Measurements from ENCODE around the gene PPDPF.

PPDPF gene

DNA sequence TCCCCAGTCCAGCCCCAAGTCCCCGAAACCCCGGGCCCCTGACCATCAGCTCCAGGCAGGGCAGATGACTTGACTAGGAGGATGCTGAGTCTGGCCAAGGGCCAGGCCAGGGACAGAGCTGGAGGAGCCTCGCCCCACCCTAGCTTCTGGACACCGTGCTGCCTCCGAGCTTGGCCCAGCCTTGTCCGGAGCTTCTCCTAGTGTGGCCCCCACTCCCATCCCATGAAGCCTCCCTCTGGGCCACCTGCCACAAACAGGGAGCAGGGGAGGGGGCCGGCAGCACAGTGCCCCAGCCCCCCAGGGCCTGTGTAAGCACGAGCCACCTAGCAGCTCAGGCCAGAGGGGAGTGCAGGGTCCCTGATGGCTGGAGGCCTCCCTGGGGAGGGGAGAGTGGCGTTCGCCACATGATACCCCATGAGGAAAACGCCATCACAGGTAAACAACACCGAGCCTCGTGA is 27.0 kb upstream of the PPDPF start:
- H3K36me3 ChIP-seq (ENCODE audit: insufficient read depth, low read length): no peaks in the 10 kb centered on the region
- H3K9me3 ChIP-seq (ENCODE audit: control insufficient read depth, insufficient read depth, low read length): no peaks in the 10 kb centered on the region
- H3K9ac ChIP-seq (ENCODE audit: low read depth, low read length): no peak overlapping the region
- no peaks in the 10 kb centered on the region for H3K4me1 ChIP-seq (ENCODE audit: insufficient read depth, low read length)

DNA sequence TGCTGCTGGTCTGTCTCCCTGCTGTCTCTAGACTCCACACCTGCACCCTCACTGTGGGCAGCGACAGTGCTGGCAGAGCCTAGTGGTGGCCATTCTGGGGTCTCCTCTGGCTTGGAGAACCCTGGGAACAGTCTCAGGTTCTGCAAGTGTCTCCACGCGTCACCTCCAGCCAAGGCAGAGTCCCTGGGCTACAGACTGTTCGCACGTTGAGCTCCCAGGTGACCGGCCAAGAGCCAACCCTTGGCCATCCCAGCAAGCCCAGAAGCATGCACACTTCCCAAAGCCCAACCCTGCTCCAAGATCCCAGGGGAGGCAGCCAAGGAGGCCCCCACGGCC is 26.5 kb upstream of the PPDPF start:
- Histone ChIP-seq H3K9ac (ENCODE audit: low read depth, low read length) (no peak overlapping the region), H3K36me3 (ENCODE audit: insufficient read depth, low read length) (no peaks in the 10 kb centered on the region), H3K4me1 (ENCODE audit: insufficient read depth, low read length) (no peaks in the 10 kb centered on the region), H3K9me3 (ENCODE audit: control insufficient read depth, insufficient read depth, low read length) (no peaks in the 10 kb centered on the region)

DNA sequence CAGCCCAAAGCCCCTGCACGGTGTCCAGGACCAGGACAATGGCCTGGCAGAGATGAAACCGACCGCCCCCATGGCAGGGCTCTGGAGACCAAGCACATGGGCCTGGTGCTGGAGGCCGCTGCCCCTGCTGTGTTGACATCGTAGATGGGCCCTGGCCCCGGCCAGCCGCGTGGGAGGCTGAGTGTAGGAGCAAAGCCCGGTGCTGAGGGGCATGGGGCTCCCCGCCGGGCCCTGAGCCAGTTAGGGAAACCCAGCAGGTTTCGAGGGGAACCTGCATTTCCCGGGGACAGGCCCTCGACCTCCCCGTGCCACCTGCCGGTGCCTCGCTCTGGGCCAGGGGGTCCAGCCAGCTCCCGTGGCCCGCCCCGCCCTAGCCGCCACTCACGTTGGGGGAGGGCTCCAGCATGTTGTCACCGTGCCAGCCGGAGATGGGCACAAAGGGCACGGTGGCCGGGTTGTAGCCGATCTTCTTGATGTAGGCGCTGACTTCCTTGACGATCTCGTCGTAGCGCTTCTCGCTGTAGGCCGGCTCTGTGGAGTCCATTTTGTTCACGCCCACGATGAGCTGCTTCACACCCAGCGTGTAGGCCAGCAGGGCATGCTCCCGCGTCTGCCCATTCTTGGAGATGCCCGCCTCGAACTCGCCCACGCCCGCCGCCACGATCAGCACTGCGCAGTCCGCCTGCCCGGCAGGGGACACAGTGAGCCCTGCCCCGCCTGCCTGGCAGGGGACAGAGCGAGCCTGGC is 26.0 kb upstream of the PPDPF start:
- H3K4me1 ChIP-seq (ENCODE audit: insufficient read depth, low read length): no peaks in the 10 kb centered on the region
- no peaks in the 10 kb centered on the region for H3K9me3 ChIP-seq (ENCODE audit: control insufficient read depth, insufficient read depth, low read length)
- H3K36me3 ChIP-seq (ENCODE audit: insufficient read depth, low read length): no peaks in the 10 kb centered on the region

DNA sequence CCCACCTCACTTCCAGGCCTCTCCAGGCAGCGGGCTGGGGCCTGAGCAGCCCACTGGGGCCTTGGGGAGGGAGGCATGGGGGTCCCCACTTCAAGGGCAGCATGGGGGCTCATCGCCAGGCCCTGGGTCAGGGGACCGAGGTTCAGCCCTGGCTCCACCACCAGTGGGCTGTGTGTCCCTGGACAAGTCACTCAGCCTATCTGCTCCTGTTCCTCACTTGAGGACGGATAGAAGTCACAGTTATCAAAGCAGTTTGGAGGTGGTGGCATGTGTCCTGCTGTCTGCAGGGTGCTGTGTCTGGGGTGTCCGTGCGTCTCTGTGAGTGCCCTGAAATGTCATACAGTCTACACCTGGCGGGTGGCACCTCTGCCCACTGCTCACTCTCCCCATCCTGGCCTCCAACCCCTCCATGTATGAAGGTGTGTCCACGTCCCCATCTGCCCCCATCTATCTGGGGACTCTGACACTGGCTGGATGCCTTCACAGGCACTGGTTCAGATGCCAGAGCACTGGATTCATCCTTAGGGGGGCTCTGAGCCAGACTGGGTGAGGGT is 25.3 kb upstream of the PPDPF start:
- Histone ChIP-seq H3K36me3 (ENCODE audit: insufficient read depth, low read length) (no peaks in the 10 kb centered on the region), H3K4me1 (ENCODE audit: insufficient read depth, low read length) (no peaks in the 10 kb centered on the region), H3K9me3 (ENCODE audit: control insufficient read depth, insufficient read depth, low read length) (no peaks in the 10 kb centered on the region), H3K9ac (ENCODE audit: low read depth, low read length) (no peak overlapping the region)

More for the DNA sequence above, 26.0 kb upstream of the PPDPF start:
- no peak overlapping the region for H3K9ac ChIP-seq (ENCODE audit: low read depth, low read length)

DNA sequence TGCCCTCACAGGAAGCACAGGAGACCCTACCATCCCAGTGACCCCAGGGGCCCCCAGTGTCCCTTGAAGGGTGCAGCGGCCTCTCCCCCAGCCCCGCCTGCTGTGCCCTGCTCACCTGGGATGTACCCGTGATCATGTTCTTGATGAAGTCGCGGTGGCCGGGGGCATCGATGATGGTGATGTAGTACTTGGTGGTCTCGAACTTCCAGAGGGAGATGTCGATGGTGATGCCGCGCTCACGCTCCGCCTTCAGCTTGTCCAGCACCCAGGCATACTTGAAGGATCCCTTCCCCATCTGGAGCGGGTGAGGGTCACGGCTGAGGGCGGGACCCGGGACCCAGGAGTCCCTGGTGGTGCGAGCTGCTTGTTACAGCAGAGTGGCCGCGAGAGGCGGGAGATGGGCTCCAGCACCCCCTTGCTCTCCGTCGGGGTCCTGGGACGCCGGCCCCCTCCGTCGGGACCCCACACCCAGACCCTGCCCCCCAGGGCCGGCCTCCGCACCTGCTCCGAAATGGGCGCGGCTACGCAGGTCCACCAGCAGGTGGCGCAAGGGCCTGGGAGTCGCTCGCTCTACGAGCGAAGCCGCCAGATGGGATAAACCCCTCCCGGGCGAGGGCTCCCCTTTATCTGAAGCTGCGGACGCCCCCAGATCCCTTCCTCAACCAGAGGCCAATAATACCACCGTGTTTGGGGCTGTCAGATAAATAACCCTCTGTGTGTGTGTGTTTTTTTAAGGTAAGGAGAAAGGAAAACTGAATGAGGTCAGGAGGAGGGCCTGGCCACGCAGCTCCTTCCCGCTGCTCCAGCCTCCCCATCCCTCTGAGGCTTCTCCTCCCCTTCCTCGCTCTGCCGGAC is 24.6 kb upstream of the PPDPF start:
- Histone ChIP-seq H3K36me3 (ENCODE audit: insufficient read depth, low read length) (no peaks in the 10 kb centered on the region), H3K9ac (ENCODE audit: low read depth, low read length) (peak overlapping the region; percentile 38; the same call in 1 of the 2 replicates), H3K4me1 (ENCODE audit: insufficient read depth, low read length) (no peaks in the 10 kb centered on the region), H3K9me3 (ENCODE audit: control insufficient read depth, insufficient read depth, low read length) (no peaks in the 10 kb centered on the region)

DNA sequence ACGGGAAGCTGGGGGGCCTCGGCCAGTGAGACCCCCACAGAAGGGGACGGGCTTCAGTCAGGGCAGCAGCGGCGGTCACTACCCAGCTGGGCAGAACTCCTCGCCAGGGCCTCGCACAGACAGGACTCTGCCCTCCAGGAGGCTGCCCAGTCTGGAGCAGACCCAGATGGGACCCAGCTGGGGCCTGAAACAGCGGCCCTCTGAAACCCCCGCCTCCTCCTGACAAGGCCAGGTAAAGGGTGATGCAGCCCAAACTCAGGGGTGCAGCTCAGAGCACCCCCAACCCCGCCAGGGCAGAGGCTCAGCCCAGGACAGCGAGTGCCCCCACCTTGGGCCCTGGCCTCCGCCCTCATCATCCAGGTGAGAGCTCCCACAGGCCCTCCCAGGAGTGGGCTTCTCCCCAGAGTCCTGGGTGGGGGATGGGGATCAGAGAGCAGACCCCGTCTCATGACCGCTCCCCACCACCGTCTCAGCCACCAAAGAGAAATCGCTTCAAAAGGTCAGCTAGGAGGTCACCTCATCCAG is 23.9 kb upstream of the PPDPF start:
- H3K36me3 ChIP-seq (ENCODE audit: insufficient read depth, low read length): no peaks in the 10 kb centered on the region
- H3K9ac ChIP-seq (ENCODE audit: low read depth, low read length): peak overlapping the region; percentile 38; the same call in 1 of the 2 replicates
- no peaks in the 10 kb centered on the region for H3K4me1 ChIP-seq (ENCODE audit: insufficient read depth, low read length)
- H3K9me3 ChIP-seq (ENCODE audit: control insufficient read depth, insufficient read depth, low read length): no peaks in the 10 kb centered on the region

DNA sequence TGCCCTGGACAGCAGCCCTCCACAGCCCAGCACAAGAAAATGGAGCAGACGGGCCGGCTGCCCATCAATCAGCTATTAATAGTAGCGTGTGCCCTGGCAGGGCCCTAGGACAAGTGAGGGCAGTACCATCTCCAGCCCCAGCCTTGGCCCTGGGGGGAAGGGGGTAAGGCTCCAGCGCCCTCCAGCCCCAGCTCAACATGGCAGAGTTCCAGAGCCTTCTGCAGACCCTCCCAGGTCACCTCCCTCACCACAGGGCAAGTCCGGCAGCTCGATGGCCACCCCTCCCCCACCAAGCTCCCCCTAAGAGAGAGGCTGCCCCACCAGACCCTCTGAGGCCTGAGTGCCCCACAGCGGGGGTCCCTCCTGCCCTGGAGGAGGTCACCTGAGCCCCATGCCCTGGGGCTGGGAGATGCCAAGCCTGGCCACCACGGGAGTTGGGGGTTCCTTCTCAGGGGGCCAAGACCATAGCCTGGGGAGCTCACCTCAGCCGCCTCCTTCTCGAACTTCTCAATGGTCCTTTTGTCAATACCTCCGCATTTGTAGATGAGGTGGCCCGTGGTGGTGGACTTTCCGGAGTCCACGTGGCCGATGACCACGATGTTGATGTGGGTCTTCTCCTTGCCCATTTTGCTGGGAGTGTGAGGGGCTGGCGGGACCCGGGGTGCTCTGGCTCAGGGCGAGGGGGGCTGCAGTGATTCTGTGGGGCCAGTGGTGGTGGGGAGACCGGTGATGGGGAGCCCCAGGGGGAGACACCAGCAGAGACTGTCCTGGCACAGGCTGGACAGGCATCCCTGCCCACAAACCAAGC is 23.2 kb upstream of the PPDPF start:
- no peak overlapping the region; the same call in 1 of the 2 replicates for H3K9ac ChIP-seq (ENCODE audit: low read depth, low read length)

DNA sequence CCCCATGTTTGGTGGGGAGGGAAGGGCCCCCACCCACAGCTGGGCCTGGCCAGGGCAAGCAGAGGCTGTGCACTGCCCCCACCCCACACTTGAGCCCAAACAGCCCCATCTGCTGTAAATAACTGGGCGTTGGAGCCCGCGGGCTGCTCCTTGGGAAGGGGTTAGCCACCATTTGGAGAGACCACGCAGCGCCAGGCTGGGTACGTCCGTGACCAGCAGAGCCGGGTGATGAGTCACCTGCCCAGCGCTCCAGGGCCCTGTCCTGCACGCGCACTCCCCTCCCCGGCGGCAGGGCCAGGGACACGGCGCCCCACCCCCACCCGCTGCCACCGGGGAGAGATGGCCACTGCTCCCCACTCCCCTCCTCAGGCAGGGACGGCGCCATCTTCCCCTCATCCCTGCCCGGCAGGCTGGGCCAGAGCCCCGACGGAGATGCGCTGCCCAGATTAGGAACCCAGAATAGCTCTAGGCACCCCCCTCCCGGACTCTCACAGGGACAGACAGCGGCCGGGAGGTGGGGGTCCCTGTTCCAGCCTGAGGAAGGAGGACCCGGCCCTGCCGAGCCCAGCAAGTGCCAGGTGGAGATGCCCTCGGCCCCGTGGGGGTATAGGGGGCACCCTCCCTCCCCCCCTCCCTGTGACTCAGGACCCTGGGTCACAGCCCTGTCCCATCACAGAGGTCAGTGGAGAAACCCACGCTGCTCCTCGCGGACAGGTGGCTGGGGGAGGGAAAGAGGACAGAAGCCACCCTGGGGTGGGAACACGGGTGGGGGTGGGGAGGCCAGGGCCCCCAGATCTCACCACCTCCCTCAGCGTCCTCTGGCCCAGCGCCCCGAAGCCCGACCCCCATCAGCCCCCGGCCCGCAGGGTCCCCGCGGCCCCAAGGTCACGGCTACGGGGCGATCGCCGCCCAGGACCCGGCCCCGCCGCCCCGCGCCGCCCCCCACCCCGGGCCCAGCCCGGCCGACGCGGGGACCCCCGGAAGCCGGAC is 22.3 kb upstream of the PPDPF start:
- Histone ChIP-seq H3K36me3 (ENCODE audit: insufficient read depth, low read length) (no peaks in the 10 kb centered on the region), H3K9me3 (ENCODE audit: control insufficient read depth, insufficient read depth, low read length) (no peaks in the 10 kb centered on the region), H3K4me1 (ENCODE audit: insufficient read depth, low read length) (no peaks in the 10 kb centered on the region), H3K9ac (ENCODE audit: low read depth, low read length) (peak overlapping the region; percentile 63)

More for the DNA sequence above, 23.2 kb upstream of the PPDPF start:
- H3K9me3 ChIP-seq (ENCODE audit: control insufficient read depth, insufficient read depth, low read length): no peaks in the 10 kb centered on the region
- H3K36me3 ChIP-seq (ENCODE audit: insufficient read depth, low read length): no peaks in the 10 kb centered on the region
- no peaks in the 10 kb centered on the region for H3K4me1 ChIP-seq (ENCODE audit: insufficient read depth, low read length)

DNA sequence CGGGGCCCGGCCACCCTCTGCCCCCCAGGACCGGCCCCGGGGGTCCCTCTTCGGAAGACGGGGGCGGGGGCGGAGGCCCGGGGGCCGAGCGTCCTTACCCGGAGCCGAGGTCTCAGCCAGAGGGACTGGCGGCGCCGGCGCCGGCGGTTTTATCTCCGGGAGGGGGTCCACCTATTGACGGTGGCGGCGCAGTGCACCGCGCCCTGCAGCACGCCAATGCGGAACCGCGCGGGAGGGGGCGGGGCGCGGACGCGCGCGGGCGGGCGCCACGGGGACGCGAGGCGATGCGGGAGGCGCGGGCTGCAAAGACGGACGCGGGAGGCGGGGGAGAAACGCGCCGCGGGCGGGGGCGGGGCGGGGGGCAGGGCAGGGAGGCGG is 21.6 kb upstream of the PPDPF start, which contains the start of gene EEF1A2:
Gene EEF1A2 (minus strand): TSS at position 124 of the 378 bp plus-strand sequence. CDS start 1,320 bp downstream, outside the sequence.
- Histone ChIP-seq H3K4me1 (ENCODE audit: insufficient read depth, low read length) (no peaks in the 10 kb centered on the region), H3K9ac (ENCODE audit: low read depth, low read length) (peak within 1 kb of the TSS; percentile 63)

DNA sequence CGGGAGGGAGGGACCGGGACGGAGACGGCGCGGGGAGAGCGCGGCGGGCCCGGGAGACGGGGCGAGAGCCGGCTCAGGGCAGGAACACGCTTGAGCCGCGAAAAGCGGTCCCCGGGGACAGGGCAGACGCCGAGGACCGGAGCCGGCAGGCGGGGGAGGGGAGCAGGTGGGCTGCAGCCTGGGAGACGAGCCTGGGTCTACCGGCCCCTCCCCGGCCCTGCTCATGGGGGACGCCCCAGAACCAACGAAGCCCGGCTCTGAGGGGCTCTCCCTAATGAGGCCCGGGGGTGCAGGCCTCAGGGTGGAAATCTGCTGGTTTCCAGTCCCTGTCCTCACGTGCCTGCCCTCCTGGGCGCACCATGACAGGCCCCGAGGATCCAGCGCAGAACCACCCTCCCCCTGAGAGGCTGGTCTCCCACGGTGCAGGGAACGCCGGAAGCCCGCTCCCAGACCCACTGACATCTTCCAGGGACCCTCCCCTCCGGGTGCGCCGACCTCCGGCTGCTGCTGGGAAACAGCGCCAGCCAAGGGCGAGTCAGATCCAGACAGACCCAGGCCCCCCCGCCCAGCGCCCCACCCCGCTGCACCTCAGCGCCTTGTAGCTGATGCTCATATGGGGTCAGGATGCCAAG is 21.1 kb upstream of the PPDPF start:
- Histone ChIP-seq H3K4me1 (ENCODE audit: insufficient read depth, low read length) (no peaks in the 10 kb centered on the region), H3K9me3 (ENCODE audit: control insufficient read depth, insufficient read depth, low read length) (no peaks in the 10 kb centered on the region), H3K9ac (ENCODE audit: low read depth, low read length) (peak overlapping the region; percentile 33; the same call in 1 of the 2 replicates), H3K36me3 (ENCODE audit: insufficient read depth, low read length) (no peaks in the 10 kb centered on the region)

More for the DNA sequence above, 21.6 kb upstream of the PPDPF start, which contains the start of gene EEF1A2:
- Histone ChIP-seq H3K36me3 (ENCODE audit: insufficient read depth, low read length) (no peaks in the 10 kb centered on the region), H3K9me3 (ENCODE audit: control insufficient read depth, insufficient read depth, low read length) (no peaks in the 10 kb centered on the region)

DNA sequence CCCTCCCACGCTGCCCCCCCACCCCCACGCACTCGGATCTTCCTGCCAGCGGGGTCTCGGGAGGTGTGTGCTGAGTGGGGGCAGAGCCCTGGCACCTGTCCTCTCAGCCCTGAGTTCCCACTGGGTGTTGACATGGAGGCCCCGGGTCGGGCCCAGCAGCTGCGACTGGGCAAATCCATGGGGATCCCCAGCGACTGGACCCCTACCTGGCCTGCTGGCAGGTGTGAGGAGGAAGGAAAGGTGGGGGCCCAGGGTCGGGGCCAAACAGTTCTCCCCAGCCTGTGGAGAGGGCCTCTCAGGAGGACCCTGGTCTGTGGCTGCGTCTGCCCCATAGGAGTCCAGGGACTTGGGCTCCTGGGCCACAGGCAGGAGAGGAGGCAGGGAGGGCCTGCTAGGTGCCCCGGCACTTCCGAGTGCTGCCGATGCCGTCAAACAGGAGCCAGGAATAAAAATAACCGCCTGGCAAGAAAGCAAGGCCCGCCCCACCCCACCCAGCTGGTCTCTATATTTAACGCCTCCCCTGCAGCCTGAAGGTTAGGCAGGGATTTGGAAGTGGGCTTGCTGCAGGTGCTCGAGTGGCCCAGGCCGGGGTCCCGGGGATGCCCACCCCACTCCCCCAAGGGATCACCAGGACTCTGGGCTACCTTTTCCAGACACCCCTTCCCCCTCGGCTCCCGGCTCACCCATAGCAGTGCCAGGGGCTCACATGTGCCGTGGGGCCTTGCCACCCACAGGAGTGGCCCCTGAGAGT is 20.2 kb upstream of the PPDPF start:
- no peak overlapping the region for H3K9ac ChIP-seq (ENCODE audit: low read depth, low read length)
- no peaks in the 10 kb centered on the region for H3K36me3 ChIP-seq (ENCODE audit: insufficient read depth, low read length)
- H3K4me1 ChIP-seq (ENCODE audit: insufficient read depth, low read length): no peaks in the 10 kb centered on the region
- no peaks in the 10 kb centered on the region for H3K9me3 ChIP-seq (ENCODE audit: control insufficient read depth, insufficient read depth, low read length)
